D341Med (cell line): ENCODE results near the gene LCP1.
A peak's percentile ranks its signal among the peaks of the same experiment; 100 is the strongest.
"Not testable (repeated sequence)": the region's sequence is repeated elsewhere in the genome, so short reads cannot be mapped to it uniquely, and the experiment has no call there.

Experiments used
- DNase-seq: peaks from one replicate; pipeline ENCODE4 v3.0.0; 2012; ENCODE audit warnings: low spot score

LCP1 gene

GRCh38 chr13:46181840-46182490 lies at the start of gene LCP1:
Gene LCP1, minus strand, starts transcription at chr13:46182177. Its CDS starts 22,515 bp downstream, at chr13:46159662.
- no peak for DNase-seq

GRCh38 chr13:46229251-46229650 lies 47.3 kb upstream of the LCP1 start:
- DNase-seq: no peak

GRCh38 chr13:46220234-46220633 lies 38.3 kb upstream of the LCP1 start:
- DNase-seq: not testable (repeated sequence)

DNA sequence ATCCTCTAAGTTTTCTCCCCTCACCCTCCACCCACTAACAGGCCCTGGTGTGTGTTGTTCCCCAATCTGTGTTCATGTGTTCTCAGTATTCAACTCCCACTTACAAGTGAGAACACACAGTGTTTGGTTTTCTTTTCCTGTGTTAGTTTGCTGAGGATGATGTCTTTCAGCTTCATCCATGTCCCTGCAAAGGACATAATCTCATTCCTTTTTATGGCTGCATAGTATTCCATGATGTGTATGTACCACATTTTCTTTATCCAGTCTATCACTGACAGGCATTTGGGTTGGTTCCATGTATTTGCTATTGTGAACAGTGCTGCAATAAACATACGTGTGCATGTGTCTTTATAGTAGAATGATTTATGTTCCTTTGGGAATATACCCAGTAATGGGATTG lies 32.8 kb upstream of the LCP1 start:
- DNase-seq: not testable (repeated sequence)

DNA sequence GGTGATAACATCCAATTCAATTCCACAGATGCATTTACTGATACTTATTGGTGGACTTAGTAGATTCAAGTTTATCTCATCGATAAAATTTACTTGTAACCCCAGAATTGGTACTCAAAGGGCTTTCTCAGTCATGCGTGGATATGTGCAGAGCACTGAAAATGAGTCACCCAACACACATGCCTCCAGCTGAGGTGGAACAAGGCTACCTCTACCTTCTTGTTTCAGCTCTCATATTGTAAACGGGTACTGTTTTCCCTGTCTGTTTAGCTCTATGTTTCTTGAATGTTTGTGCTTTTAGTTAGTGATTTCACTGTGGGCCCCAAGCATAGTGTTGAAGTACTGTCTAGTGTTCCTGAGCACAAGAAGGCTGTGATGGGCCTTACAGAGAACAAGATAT lies 31.3 kb upstream of the LCP1 start:
- DNase-seq: no peak

DNA sequence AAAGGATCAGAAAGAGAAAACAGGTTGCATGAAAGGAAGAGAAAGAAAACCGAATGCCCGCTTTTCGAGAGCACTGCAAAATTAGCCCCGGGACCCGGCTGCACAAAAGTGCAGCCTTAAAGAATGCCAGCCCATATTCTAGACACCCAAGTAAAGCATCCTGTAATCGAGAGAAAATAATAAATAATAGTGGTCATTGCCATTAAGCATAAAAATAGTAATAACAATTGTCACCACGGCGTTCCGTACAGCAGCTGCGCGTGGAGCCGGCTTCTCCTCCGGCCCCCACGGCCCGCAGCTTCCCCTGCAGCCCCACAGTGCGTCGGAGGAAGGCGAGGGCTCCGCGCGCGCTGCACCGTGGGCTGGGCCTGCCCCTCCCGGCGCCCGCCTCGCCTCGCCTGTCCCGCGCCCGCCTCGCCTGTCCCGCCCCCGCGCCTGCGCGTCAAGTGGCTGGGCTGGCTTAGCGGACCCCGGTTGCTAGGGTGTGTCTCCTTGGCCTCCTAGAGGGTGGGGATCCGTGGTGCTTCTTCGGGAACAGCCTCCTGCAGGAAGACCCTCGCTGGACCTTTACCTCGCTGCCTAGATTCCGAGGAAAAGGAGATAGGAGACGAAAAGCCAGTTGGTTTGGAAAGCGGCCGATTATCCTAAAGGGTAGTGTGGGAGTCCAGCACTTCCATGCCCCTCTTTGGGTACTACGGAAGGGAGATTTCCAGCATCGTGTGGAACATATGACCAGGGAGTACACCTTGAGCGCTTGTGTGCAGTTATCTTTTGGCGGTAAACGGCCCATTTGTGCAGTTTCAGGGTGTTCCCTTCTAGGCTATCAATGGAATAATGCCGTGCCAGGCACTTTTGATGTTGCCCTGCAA lies 29.7 kb upstream of the LCP1 start, which contains the start of gene LRRC63:
Gene LRRC63, plus strand, starts transcription at position 446 of the 869 bp plus-strand sequence. CDS start 1,107 bp downstream, outside the sequence.
- DNase-seq: peak; percentile 79

DNA sequence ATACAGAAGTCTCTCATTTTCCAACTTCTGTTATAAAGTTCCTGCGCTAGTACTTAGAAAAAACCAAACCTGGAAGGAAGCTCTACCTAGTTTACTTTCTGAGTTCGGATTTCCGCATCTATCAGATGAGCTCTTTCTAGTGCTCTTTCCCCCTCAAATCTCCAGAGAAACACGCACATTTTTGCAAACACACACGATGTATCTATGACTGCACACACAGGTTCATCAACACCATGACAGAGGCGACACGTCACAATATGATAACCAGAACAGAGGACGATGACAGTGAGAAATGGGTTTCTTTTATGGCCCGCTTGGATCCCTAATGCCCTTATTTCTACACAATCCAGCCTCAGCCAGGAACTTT lies 29.1 kb upstream of the LCP1 start:
- no peak for DNase-seq

- no peak for DNase-seq
Observed at GRCh38 chr13:46210362-46211083, 28.5 kb upstream of the LCP1 start.

GRCh38 chr13:46207828-46208227 lies 25.9 kb upstream of the LCP1 start:
- DNase-seq: no peak

DNA sequence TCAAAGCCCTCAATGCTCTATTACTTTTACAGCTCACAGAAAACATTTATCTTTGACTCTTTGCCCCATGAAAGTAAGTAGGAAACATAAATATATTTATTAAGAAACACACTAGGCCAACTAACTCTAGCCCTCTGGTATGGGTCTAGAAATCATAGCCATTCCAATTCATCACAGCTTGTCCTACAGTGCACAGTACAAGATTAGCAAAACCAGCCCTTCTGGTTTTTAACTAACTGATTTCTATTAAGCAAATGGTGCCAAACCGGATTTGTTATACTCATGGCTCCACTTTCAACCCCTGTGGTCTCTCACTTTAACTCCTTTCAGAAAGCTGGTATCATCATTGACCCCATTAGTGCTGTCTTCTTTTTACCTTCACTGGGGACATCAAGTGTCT lies 24.2 kb upstream of the LCP1 start:
- no peak for DNase-seq

DNA sequence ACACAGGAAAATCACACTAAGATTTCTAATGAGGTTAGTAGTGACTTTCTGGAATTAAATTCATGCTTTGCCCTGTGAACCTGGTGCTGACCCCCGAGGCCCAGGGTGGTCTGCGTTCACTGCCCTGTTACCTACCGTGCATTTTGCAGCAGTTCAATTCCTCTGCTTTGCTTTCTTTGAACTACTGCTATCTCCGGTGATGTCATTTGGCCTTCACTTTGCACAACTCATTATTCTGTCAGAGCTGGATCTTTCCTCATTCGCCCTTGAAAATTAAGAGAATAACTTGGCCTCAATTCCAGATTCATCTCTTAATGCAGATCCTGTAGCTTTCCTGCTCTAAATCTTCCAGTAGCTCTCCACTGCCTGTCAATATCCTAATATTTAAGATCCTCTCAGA lies 21.0 kb upstream of the LCP1 start:
- DNase-seq: no peak

- DNase-seq: no peak
Observed at GRCh38 chr13:46202188-46202795, 20.3 kb upstream of the LCP1 start.

- no peak for DNase-seq
Observed at GRCh38 chr13:46198696-46199193, 16.8 kb upstream of the LCP1 start.

DNA sequence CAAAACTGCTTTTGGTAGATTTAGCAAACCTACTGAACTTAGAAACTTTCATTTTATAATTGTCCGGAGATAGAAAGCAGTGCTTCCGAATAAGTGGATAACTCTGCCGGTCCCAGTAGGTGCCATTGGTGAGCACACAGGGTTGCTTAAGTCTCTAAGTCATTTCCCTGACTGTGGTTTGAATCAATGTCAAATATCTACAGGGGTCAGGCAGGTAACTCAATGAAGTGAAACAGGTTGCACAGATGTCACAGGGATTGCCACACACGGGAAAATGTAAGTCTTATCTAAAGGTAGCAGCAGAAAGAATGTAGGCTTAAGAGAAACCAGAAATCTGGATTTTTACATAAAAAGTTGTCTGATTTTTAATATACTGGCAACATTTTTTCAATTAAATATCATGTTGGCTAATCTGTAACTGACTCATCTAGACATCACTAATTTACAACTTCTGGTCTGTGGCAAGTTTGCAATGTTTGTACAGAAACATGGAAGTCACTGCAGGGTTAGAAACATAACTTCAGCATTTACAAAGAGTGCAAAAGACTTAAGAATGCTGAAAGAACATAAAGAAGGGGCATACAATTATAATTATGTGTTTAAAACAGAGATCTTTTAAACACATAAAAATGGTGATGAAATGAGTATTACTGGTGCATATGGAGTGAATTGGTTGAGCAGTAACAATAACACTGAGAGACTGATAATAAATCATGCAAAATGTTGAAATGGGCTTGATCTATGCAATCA lies 15.5 kb upstream of the LCP1 start:
- no peak for DNase-seq

GRCh38 chr13:46195016-46195415 lies 13.0 kb upstream of the LCP1 start:
- DNase-seq: no peak

- no peak for DNase-seq
Observed at GRCh38 chr13:46192412-46192811, 10.4 kb upstream of the LCP1 start.

DNA sequence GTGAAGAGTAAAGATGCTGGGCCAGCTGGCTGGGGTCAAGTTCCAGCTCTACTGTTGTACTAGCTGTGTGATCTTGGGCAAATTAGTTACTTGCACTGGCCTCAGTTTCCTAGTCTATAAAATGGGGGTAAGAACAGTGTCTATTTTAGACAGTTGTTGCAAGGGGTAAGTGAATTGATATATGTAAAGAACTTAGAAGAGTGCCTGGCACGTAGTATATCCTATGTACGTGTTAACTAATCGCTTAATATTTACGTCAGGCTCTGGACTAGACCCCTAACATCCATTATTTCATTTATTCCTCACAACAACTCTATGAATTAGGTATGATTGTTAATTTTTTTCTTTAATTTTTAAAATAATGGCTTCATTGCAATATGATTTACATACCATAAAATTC lies 3.7 kb upstream of the LCP1 start:
- no peak for DNase-seq

DNA sequence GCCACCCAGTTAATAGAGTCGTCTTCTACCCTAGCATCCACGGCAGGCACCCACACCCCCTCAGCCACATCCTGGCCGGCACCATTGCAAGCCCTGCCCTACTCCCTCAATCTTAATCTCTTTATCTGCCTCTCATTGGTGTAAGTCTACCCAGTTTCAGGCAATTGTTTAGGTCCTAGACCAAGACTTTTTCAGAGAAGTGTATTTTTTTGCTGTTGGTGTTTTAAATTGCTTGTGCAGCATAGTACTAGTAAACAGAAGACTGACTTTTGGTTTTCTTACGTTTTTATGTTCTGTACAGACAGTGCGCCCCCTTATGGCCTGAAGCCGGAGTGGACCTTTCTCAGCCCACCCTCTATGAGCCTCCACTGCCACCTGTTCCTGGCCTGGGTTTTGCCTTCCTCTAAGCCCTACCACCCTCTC lies 2.3 kb upstream of the LCP1 start:
- peak; percentile 56 for DNase-seq

GRCh38 chr13:46183018-46183946 lies 1.3 kb upstream of the LCP1 start:
- no peak for DNase-seq

DNA sequence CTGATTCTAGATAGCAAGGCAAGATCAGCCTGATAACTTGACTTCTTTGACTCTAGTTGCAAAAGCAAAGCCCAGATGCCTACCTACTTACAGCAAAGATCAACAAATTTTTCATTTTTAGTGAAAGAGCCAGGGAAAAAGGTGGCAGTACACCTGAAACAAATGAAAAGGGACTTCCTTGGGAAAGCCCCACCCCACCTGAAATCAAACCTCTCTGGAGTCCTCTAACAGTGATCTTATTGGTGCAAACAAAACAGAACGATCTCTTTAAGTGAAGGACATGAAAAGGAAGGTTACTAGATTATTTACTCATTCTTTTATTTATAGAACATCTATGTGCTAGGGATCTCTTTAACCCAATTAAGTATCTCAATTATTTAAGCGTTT lies 507 bp upstream of the LCP1 start:
- no peak for DNase-seq
